HG02571 (cell line): Measurements from ENCODE around the gene TRIM61.

ENCODE experiments used
- ATAC-seq: cut with Tn5 transposase; IDR thresholded peaks from one replicate; pipeline ENCODE4 v1.9.1; 2021; ENCODE audit warnings: mild to moderate bottlenecking, moderate library complexity; ENCODE audit not compliant: unreplicated experiment

TRIM61 gene

GRCh38 chr4:164918956-164919355 is 58.5 kb downstream of the TRIM61 start:
- no peak for ATAC-seq
